Prostate gland (tissue), 2 donors: Measurements from ENCODE around the gene PCK1.

ENCODE experiments used
- CTCF ChIP-seq, 4 experiments: fragments of 200-600 bp in 2 of 4; fragments of 450-650 bp in 2 of 4; sonication (generic) in 2 of 4; IDR thresholded peaks; 1 replicate in 3 of 4; 2 replicates in 1 of 4; pipeline ENCODE4 v1.5.1; 2016 to 2019; ENCODE audit warnings: antibody characterized with exemption in 4 of 4, mild to moderate bottlenecking in 2 of 4, moderate library complexity in 2 of 4
- POLR2A ChIP-seq: fragments of 450-650 bp; IDR thresholded peaks from one replicate; pipeline ENCODE4 v1.6.1; 2016; ENCODE audit warnings: antibody characterized with exemption, mild to moderate bottlenecking
- POLR2AphosphoS5 ChIP-seq: sonication (generic); formaldehyde crosslinking; IDR thresholded peaks from one replicate; pipeline ENCODE4 v1.6.1; 2017; ENCODE audit warnings: antibody characterized with exemption

GRCh38 chr20:57608516-57608915, 47.6 kb downstream of the PCK1 start:
- TF ChIP-seq CTCF (IDR thresholded peaks at IDR 0.05) (no peak), POLR2AphosphoS5 (no peak), POLR2A (no peak)
